ENCODE results near the gene ZNF532. TPM values are rescaled to one million over a fixed set of nuclear protein-coding genes. Genes with fewer than 3 reads are reported as not detected.

Gene ZNF532
- total RNA-seq, 4 donors from 2014 or later, result 3.9 to 188 (median 12.7) TPM

DNA sequence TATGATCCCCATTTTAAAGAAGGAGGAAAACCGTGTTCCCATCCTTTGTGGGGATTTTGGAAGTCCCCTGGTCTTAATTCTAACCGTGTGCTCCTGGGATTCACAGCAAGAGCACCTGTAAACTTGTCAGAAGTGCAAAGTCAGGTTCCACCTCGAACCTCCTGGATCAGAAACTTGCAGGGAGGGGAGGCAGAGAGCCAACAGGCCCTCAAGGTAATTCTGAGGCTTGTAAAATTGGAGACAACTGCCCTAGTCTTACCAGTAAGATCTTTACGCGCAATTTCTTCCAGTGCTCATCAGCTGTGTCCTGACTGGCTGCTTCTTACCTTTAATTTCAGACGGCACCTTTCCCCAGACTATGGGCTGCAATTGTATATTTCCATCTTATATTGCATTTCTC lies 161.7 kb downstream of the ZNF532 start:
- no peak for DNase-seq
- Histone ChIP-seq H3K9me3 (no peaks in the 10 kb centered on the region), H3K4me3 (no peak overlapping the region), H3K4me1 (no peaks in the 10 kb centered on the region), H3K27ac (no peak overlapping the region), H3K27me3 (no peaks in the 10 kb centered on the region), H3K36me3 (no peaks in the 10 kb centered on the region)
- TF ChIP-seq, protein P1, sequence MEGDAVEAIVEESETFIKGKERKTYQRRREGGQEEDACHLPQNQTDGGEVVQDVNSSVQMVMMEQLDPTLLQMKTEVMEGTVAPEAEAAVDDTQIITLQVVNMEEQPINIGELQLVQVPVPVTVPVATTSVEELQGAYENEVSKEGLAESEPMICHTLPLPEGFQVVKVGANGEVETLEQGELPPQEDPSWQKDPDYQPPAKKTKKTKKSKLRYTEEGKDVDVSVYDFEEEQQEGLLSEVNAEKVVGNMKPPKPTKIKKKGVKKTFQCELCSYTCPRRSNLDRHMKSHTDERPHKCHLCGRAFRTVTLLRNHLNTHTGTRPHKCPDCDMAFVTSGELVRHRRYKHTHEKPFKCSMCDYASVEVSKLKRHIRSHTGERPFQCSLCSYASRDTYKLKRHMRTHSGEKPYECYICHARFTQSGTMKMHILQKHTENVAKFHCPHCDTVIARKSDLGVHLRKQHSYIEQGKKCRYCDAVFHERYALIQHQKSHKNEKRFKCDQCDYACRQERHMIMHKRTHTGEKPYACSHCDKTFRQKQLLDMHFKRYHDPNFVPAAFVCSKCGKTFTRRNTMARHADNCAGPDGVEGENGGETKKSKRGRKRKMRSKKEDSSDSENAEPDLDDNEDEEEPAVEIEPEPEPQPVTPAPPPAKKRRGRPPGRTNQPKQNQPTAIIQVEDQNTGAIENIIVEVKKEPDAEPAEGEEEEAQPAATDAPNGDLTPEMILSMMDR (IDR thresholded peaks at IDR 0.05), result no peak
- no peak for TF ChIP-seq POLR2A (IDR thresholded peaks at IDR 0.05)

DNA sequence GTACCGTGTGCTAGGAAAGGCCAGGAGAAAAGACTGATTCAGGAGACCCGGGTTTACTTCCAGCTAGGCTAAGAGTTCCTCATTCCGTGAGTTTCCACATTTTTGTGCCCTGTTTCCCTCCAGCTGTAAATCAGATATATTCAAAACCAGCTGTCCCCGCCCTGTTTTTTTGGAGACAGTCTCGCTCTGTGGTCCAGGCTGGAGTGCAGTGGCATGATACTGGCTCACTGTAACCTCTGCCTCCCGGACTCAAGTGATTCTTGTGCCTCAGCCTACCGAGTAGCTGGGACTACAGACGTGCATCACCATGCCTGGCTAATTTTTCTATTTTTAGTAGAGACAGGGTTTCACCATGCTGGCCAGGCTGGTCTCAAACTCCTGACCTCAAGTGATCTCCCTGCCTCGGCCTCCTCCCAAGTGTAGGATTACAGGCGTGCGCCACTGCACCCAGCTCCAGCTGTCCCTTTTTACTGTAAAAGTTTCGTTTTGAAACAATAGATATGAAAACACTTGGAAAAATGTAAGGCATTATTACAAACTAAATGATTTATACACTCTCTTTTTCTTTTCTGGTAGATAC lies 162.2 kb downstream of the ZNF532 start:
- DNase-seq, result no peak

DNA sequence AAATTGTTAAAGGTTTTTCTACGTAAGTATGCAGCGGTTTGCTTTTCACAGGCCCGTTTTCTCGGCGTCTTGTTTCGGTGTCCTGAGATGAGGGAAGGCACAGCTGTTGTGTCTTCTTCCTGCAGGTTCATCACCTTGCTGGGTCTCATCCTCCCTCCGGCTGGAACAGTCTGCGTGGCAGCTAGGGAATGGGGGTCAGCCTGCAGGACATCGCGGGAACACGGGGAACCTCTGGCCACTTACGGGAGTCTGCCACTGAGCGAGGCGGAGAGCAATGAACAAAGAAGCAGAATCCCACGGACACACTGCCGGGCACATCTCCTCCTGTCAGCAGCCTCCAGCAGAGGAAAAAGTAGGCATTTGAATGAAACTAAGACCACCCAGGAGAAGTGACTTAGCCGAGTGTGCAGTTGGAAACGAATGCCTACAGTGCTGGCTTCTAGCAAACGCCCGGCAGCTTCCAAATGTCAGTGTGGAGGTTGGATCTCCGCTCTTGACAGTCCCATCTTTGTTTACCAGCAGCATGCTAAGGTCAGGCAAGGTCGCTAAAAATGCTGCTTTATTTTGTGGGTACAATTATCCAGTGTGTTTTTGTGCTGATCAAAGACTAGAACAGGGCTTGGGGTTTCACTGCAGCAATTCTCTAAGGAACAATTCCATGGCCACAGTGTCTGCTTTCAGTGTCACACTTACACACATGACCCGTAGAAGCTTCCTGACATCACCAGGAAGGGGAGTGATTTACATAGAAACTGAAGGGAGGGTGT lies 165.2 kb downstream of the ZNF532 start:
- Histone ChIP-seq H3K9me3 (no peaks in the 10 kb centered on the region), H3K4me1 (no peaks in the 10 kb centered on the region)
- no peak for TF ChIP-seq POLR2A (IDR thresholded peaks at IDR 0.05)
- TF ChIP-seq, protein P1 (IDR thresholded peaks at IDR 0.05), result no peak

More for the DNA sequence above, 162.2 kb downstream of the ZNF532 start:
- no peaks in the 10 kb centered on the region for H3K36me3 ChIP-seq
- H3K4me1 ChIP-seq, result no peaks in the 10 kb centered on the region
- no peak overlapping the region for H3K4me3 ChIP-seq
- H3K27me3 ChIP-seq, result no peaks in the 10 kb centered on the region
- TF ChIP-seq, protein P1 (IDR thresholded peaks at IDR 0.05), result no peak
- no peak for TF ChIP-seq POLR2A (IDR thresholded peaks at IDR 0.05)
- no peak overlapping the region for H3K27ac ChIP-seq
- H3K9me3 ChIP-seq, result no peaks in the 10 kb centered on the region

DNA sequence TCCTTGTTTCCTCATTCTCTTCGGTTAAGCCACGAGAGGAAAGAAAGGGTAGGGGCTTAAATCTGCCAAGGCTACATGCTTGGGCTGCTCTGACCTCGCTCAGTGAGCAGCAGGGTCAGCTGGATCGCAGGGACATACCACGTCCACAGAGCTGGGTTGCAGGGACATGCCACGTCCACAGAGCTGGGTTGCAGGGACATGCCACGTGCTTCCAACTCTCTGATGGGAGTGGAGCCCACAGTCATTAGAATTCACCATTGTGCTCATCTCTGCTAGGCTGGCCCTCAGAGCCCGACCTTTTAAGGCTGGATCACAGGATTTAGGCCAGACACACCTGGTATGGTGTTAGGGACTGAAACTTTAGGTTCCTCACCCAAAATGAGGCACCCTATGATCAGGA lies 167.6 kb downstream of the ZNF532 start:
- no peaks in the 10 kb centered on the region for H3K27me3 ChIP-seq
- H3K9me3 ChIP-seq, result no peaks in the 10 kb centered on the region
- no peak for TF ChIP-seq POLR2A (IDR thresholded peaks at IDR 0.05)
- TF ChIP-seq, protein P1 (IDR thresholded peaks at IDR 0.05), result no peak
- no peak overlapping the region for H3K4me3 ChIP-seq
- no peaks in the 10 kb centered on the region for H3K36me3 ChIP-seq
- no peak for DNase-seq
- no peaks in the 10 kb centered on the region for H3K4me1 ChIP-seq
- no peak overlapping the region for H3K27ac ChIP-seq

More for the DNA sequence above, 165.2 kb downstream of the ZNF532 start:
- Histone ChIP-seq H3K36me3 (no peaks in the 10 kb centered on the region), H3K27me3 (no peaks in the 10 kb centered on the region), H3K27ac (no peak overlapping the region), H3K4me3 (no peak overlapping the region)
- DNase-seq, result no peak

DNA sequence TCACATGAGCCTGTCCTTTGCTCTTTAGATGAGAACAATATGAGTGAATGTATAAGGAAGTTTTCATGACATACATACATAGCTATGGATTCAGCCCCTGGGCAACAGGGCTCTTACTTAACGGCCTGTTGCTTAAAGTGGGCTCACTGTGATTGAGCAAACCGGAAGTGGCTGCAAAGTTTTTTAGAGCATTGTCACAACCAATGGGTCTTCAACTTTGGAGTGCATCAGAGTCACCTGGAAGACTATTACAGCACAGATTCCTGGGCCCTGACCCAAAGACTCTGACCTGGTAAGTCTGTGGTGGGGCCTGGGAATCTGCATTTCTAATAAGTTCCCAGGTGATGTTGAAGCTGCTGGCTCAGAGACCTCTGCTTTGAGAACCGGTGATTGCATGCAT lies 168.7 kb downstream of the ZNF532 start:
- Histone ChIP-seq H3K27me3 (no peaks in the 10 kb centered on the region), H3K36me3 (no peaks in the 10 kb centered on the region), H3K4me1 (no peaks in the 10 kb centered on the region), H3K27ac (no peak overlapping the region), H3K4me3 (no peak overlapping the region), H3K9me3 (no peaks in the 10 kb centered on the region)
- DNase-seq, result no peak
- TF ChIP-seq, protein P1 (IDR thresholded peaks at IDR 0.05), result no peak
- no peak for TF ChIP-seq POLR2A (IDR thresholded peaks at IDR 0.05)

Data from Peyer's patch (tissue), 4 donors.